NCI-H226 (cell line): ENCODE data around the gene CGRRF1.
A peak's percentile ranks its signal among the peaks of the same experiment; 100 is the strongest.

ENCODE experiments used
- DNase-seq: peaks from one replicate; pipeline ENCODE4 v3.0.0-alpha.2; 2015

Gene CGRRF1

DNA sequence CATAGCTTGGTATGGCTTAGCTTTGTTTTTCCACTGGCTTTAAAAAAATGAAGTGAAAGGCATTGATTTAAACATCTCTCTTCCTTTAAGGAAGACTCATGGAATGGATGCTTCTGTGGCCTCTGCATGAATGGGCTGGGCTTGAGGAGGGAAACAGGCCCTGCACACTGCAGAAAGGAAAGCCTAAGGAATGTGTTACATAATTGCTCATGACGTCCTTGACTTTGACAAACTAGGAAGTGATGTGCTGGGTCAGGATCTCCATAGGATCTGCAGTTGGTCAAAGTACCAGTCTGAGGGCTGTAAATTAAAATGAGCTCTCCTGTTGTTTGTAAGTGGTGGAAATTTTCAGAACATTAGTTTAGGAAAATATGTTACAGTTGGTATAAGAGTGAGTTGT, 69.9 kb downstream of the CGRRF1 start:
- DNase-seq = peak; percentile 84

DNA sequence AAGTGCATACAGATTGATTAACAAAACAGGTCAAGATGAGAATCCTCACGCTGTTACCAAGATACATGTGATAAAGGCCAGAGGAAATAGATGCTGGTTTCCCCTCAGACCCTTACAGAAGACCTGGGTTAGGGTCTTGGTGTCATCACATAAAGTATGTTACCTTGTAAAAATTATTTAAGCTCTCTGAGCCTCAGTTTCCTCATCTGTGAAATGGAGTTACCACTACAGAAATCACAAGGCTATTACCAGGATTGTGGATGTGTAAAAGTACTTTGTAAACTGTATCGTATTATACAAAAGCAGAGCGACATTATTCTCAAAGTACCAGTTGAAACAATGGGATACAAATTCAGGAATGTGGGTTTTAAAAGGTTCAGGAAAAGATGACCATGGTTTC, 71.2 kb downstream of the CGRRF1 start:
- no peak for DNase-seq

DNA sequence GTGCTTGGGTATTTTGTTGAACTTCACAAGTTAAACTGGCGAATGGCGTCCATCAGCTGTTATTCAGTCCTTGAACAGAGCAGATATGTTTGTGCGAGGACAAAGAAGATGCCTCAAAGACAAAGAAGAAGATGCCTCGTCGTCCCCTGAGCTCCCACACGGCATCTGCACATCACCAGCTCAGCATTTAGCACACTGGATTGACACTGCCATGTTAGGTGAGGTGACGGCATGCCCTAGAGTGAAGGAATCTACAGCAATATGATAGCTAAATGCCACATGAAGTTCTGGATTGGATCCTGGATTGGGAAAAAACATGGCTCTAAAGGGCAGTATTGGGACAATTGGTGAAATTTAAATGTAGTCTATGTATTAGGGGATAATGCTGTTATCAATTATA, 72.6 kb downstream of the CGRRF1 start:
- no peak for DNase-seq

DNA sequence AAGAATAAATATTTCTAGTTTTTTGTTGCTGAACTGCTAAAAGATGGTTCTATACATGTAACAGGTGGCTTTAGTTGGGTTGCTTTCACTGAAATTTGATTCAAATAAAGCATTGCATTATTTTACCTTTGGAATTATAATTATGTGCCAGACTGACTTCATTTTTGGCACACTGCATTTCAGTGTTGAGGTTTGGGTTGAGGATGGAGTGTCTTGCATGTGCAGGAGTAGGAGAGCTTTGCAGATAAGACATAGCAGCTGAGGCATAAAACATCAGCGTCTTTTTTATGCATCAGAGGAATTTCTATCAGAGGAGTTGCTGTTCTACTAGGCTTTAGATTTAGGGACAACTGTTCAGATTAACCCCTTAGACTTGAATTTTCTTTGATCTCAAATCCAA, 74.4 kb downstream of the CGRRF1 start:
- peak; percentile 32 for DNase-seq

DNA sequence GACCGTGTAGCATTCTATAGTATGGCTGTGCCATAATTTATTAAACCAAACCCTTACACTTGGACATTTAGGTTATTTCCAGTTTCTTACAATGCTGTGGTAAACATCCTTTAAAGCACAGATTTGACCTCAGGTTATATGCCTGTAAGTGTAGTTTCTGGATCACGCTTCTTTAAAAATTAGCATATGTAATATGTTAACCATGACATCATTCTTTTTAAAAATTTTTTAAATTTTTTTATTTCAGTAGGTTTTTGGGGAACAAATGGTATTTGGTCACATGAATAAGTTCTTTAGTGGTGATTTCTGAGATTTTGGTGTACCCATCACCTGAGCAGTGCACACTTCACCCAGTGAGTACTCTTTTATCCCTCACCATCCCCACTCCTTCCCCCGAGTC, 75.5 kb downstream of the CGRRF1 start:
- no peak for DNase-seq
